Hematopoietic multipotent progenitor cell treated with erythropoietin and hydrocortisone succinate and interleukin-3 and kit ligand, for 8 days (in vitro differentiated cells): Measurements from ENCODE around the gene CPD.
"Not testable (repeated sequence)": the region's sequence is repeated elsewhere in the genome, so short reads cannot be mapped to it uniquely, and the experiment has no call there.

Experiments
- DNase-seq: peaks from one replicate; pipeline ENCODE4 v3.0.0-alpha.2; 2015

The CPD gene

GRCh38 chr17:30378825-30379302 is at the start of gene CPD:
CPD (plus strand) TSS chr17:30378927; CDS start chr17:30378981, 54 bp downstream.
- peak; percentile 94 for DNase-seq

GRCh38 chr17:30332057-30332542 is 46.6 kb upstream of the CPD start:
- no peak for DNase-seq

GRCh38 chr17:30333503-30334360 is 45.0 kb upstream of the CPD start, which contains the start of gene TMIGD1:
TMIGD1 (minus strand) TSS chr17:30334057; CDS start chr17:30332133, 1,924 bp downstream.
- DNase-seq: no peak

- DNase-seq: no peak
These were observed 44.3 kb upstream of the CPD start for GRCh38 chr17:30334421-30334820.

- DNase-seq: peak; percentile 83
These were observed 42.2 kb upstream of the CPD start for GRCh38 chr17:30336369-30337171.

GRCh38 chr17:30337393-30337999 is 41.2 kb upstream of the CPD start:
- DNase-seq: no peak

- no peak for DNase-seq
These were observed 39.6 kb upstream of the CPD start for GRCh38 chr17:30339086-30339485.

GRCh38 chr17:30340801-30341356 is 37.8 kb upstream of the CPD start:
- no peak for DNase-seq

GRCh38 chr17:30341703-30342249 is 37.0 kb upstream of the CPD start:
- no peak for DNase-seq

GRCh38 chr17:30343244-30343643 is 35.5 kb upstream of the CPD start:
- DNase-seq: not testable (repeated sequence)

GRCh38 chr17:30343796-30344195 is 34.9 kb upstream of the CPD start:
- no peak for DNase-seq

GRCh38 chr17:30344283-30345088 is 34.2 kb upstream of the CPD start:
- DNase-seq: peak; percentile 24

- DNase-seq: no peak
These were observed 33.7 kb upstream of the CPD start for GRCh38 chr17:30345089-30345433.

- DNase-seq: peak; percentile 44
These were observed 33.1 kb upstream of the CPD start for GRCh38 chr17:30345527-30346075.

GRCh38 chr17:30346221-30346795 is 32.4 kb upstream of the CPD start:
- no peak for DNase-seq

GRCh38 chr17:30347488-30347887 is 31.2 kb upstream of the CPD start:
- DNase-seq: no peak

GRCh38 chr17:30349252-30349651 is 29.5 kb upstream of the CPD start:
- DNase-seq: no peak

- DNase-seq: not testable (repeated sequence)
These were observed 27.5 kb upstream of the CPD start for GRCh38 chr17:30351263-30351662.

GRCh38 chr17:30351735-30352134 is 27.0 kb upstream of the CPD start:
- DNase-seq: no peak

- no peak for DNase-seq
These were observed 26.4 kb upstream of the CPD start for GRCh38 chr17:30352240-30352814.

GRCh38 chr17:30354701-30355100 is 24.0 kb upstream of the CPD start:
- no peak for DNase-seq
